Keratinocyte (primary cell): Measurements from ENCODE around the gene AIP. TPM values are rescaled to one million over a fixed set of nuclear protein-coding genes. Genes with fewer than 3 reads are reported as not detected.

Source experiments
- DNase-seq: peaks from one replicate; pipeline ENCODE4 v3.0.0-alpha.2; 2011; ENCODE audit warnings: low read depth, missing footprints, low spot score
- FAIRE-seq: peaks from 2 replicates; lab custom pipeline; 2011; peaks lifted over from hg19 to GRCh38; lab: Jason Lieb, UNC
- H2AFZ ChIP-seq: 2 replicates; pipeline ENCODE4 v1.6.0; 2012; ENCODE audit warnings: low read length, control low read depth, inconsistent platforms; ENCODE audit not compliant: control insufficient read depth
- H3K27ac ChIP-seq: 2 replicates; pipeline ENCODE4 v1.5.1; 2011; ENCODE audit warnings: low read length; ENCODE audit not compliant: control insufficient read depth, insufficient read depth
- H3K27me3 ChIP-seq: 3 replicates; pipeline ENCODE4 v1.6.0; 2011; ENCODE audit warnings: low read length; ENCODE audit not compliant: control insufficient read depth, insufficient read depth; ENCODE audit errors: extremely low read depth
- H3K36me3 ChIP-seq, 2 experiments: 2 replicates in 1 of 2; 3 replicates in 1 of 2; pipeline ENCODE4 v1.5.1; 2011; ENCODE audit warnings: low read length in 2 of 2, mild to moderate bottlenecking in 1 of 2; ENCODE audit not compliant: control insufficient read depth in 2 of 2, insufficient read depth in 2 of 2; ENCODE audit errors: extremely low read depth in 1 of 2
- H3K4me1 ChIP-seq: 3 replicates; pipeline ENCODE4 v1.5.1; 2011; ENCODE audit warnings: low read length; ENCODE audit not compliant: control insufficient read depth, insufficient read depth; ENCODE audit errors: extremely low read depth
- H3K4me2 ChIP-seq: 3 replicates; pipeline ENCODE4 v1.6.0; 2011; ENCODE audit warnings: low read depth, low read length; ENCODE audit not compliant: control insufficient read depth, insufficient read depth; ENCODE audit errors: extremely low read depth
- H3K4me3 ChIP-seq, 3 experiments: fragments of 200-600 bp in 1 of 3; sonication (generic) in 1 of 3; 2 replicates in 2 of 3; 3 replicates in 1 of 3; pipeline ENCODE4 v1.5.1; 2011 to 2016; ENCODE audit warnings: low read length in 3 of 3, mild to moderate bottlenecking in 3 of 3, control low read depth in 2 of 3, inconsistent platforms in 1 of 3, low read depth in 1 of 3, mixed read lengths in 1 of 3, mixed run types in 1 of 3, moderate library complexity in 1 of 3; ENCODE audit not compliant: control insufficient read depth in 2 of 3, insufficient read depth in 2 of 3; ENCODE audit errors: extremely low read depth in 1 of 3
- H3K79me2 ChIP-seq: 2 replicates; pipeline ENCODE4 v1.6.0; 2012; ENCODE audit warnings: low read length; ENCODE audit not compliant: control insufficient read depth, insufficient read depth
- H3K9ac ChIP-seq: 3 replicates; pipeline ENCODE4 v1.6.0; 2011; ENCODE audit warnings: low read length; ENCODE audit not compliant: control insufficient read depth, insufficient read depth; ENCODE audit errors: extremely low read depth
- H3K9me1 ChIP-seq: 3 replicates; pipeline ENCODE4 v1.6.0; 2011; ENCODE audit warnings: low read length; ENCODE audit not compliant: control insufficient read depth, insufficient read depth; ENCODE audit errors: extremely low read depth
- H3K9me3 ChIP-seq: 2 replicates; pipeline ENCODE4 v1.5.1; 2012; ENCODE audit warnings: low read depth, low read length; ENCODE audit not compliant: control insufficient read depth
- H4K20me1 ChIP-seq: 3 replicates; pipeline ENCODE4 v1.6.0; 2011; ENCODE audit warnings: low read length; ENCODE audit not compliant: control insufficient read depth, insufficient read depth; ENCODE audit errors: extremely low read depth
- CTCF ChIP-seq, 3 experiments: IDR thresholded peaks in 1 of 3; conservative IDR thresholded peaks in 1 of 3; optimal IDR thresholded peaks in 1 of 3; 2 replicates in 2 of 3; 3 replicates in 1 of 3; pipeline versions ENCODE3 to v1.5.1; 2011; ENCODE audit warnings: low read length in 3 of 3, mild to moderate bottlenecking in 3 of 3, moderate library complexity in 2 of 3, control low read depth in 1 of 3, inconsistent platforms in 1 of 3; ENCODE audit not compliant: insufficient read depth in 2 of 3; ENCODE audit errors: extremely low read depth in 1 of 3
- EZH2 ChIP-seq: IDR thresholded peaks from one replicate; pipeline ENCODE4 v1.6.1; 2012; ENCODE audit warnings: inconsistent platforms, mild to moderate bottlenecking, low read length, moderate library complexity
- dilution Hi-C: fragments of 300-500 bp; cut with MboI; formaldehyde crosslinking; loops from one replicate; pipeline ENCODE4 v1.7.0; 2020; ENCODE audit warnings: low sequenced_read_pairs; ENCODE audit not compliant: extremely low pct_ligation_motif_present
- polyA plus RNA-seq, 5 experiments: library from polyadenylated mRNA; depleted of rRNA in 3 of 5; stranded (reverse) in 3 of 5; stranded (forward) in 1 of 5; unstranded in 1 of 5; fragments of >200 nt; gene quantifications; 1 replicate in 1 of 5; 2 replicates in 3 of 5; 3 replicates in 1 of 5; pipeline versions ENCODE4 v1.2.1 to v1.2.3, GENCODE V29; 2011 to 2012; ENCODE audit warnings: missing spikeins in 2 of 5, low read depth in 1 of 5, low replicate concordance in 1 of 5

AIP gene
- polyA plus RNA-seq, 1 donor (not counting 4 experiments of a cell fraction or from before 2014, with no cell fraction given) = 32.5 TPM

GRCh38 chr11:67437082-67437808 lies 45.6 kb upstream of the AIP start, which contains the start of gene PTPRCAP:
PTPRCAP (minus strand) TSS chr11:67437682; CDS start chr11:67437619, 63 bp downstream.
- Histone ChIP-seq H3K4me1 (peaks cover under 1% of the 10 kb centered on the region), H3K4me3 (no peak within 1 kb of the TSS), H3K79me2 (peaks cover 6% of the 10 kb centered on the region), H3K9me1 (no peaks in the 10 kb centered on the region), H3K36me3 (peaks cover 21 to 35% of the 10 kb centered on the region in 2 experiments), H3K27ac (no peak within 1 kb of the TSS), H3K4me2 (no peak within 1 kb of the TSS), H4K20me1 (peaks cover 5% of the 10 kb centered on the region), H2AFZ (no peak within 1 kb of the TSS), H3K9me3 (no peaks in the 10 kb centered on the region), H3K9ac (no peak within 1 kb of the TSS), H3K27me3 (no peaks in the 10 kb centered on the region)
- FAIRE-seq (no peak), DNase-seq (no peak)
- TF ChIP-seq EZH2 = no peak
- no peak for TF ChIP-seq CTCF (optimal IDR thresholded peaks at IDR 0.05 in 1 of 3, IDR thresholded peaks at IDR 0.05 in 1 of 3, conservative IDR thresholded peaks at IDR 0.05 in 1 of 3; ENCODE audit: extremely low read depth in 1 of 3, insufficient read depth in 2 of 3, low read length in 3 of 3)
- dilution Hi-C loops = no loop called here

- no peak for TF ChIP-seq CTCF (optimal IDR thresholded peaks at IDR 0.05 in 1 of 3, IDR thresholded peaks at IDR 0.05 in 1 of 3, conservative IDR thresholded peaks at IDR 0.05 in 1 of 3; ENCODE audit: extremely low read depth in 1 of 3, insufficient read depth in 2 of 3, low read length in 3 of 3)
- no peak for TF ChIP-seq EZH2
- Histone ChIP-seq H3K9me3 (no peaks in the 10 kb centered on the region), H3K4me3 (no peak overlapping the region), H2AFZ (no peak overlapping the region), H3K36me3 (peaks cover 17 to 31% of the 10 kb centered on the region in 2 experiments), H3K27me3 (no peaks in the 10 kb centered on the region), H3K9me1 (no peaks in the 10 kb centered on the region), H4K20me1 (peaks cover 5% of the 10 kb centered on the region), H3K79me2 (peaks cover 12% of the 10 kb centered on the region), H3K9ac (no peak overlapping the region), H3K4me1 (peaks cover 6% of the 10 kb centered on the region), H3K27ac (no peak overlapping the region), H3K4me2 (no peak overlapping the region)
- FAIRE-seq = no peak
- dilution Hi-C loops = no loop called here
- DNase-seq = no peak
Observed at GRCh38 chr11:67437809-67438157, 45.0 kb upstream of the AIP start.
